ENCODE results near the gene ITPRID1.
"Not testable (repeated sequence)": the region's sequence is repeated elsewhere in the genome, so short reads cannot be mapped to it uniquely, and the experiment has no call there.

ITPRID1 gene

DNA sequence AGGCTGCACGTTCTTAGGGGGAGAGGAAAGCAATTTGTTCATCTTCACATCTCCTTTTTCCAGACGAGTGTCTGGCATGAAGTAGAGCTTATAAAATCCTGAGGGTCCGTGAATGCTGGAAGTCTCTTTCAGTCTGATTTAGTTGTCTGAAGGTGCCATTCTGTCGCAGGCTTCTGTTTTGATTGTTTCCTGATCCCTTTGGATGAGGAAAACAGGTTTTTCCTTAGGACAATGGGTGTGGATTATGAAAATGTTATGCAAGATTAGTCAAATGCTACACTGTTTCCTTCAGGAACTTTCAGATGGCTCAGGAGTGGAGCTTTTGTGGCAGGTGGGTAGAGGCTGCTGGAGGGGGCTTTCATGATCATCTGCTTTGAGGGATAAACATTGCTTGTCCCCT lies at the start of gene ITPRID1:
ITPRID1 (plus strand) TSS at position 301 of the 400 bp plus-strand sequence. CDS start 38,935 bp downstream, outside the sequence.
- no peak for DNase-seq (ENCODE audit: low read depth in 2 of 2, low spot score in 1 of 2)

DNA sequence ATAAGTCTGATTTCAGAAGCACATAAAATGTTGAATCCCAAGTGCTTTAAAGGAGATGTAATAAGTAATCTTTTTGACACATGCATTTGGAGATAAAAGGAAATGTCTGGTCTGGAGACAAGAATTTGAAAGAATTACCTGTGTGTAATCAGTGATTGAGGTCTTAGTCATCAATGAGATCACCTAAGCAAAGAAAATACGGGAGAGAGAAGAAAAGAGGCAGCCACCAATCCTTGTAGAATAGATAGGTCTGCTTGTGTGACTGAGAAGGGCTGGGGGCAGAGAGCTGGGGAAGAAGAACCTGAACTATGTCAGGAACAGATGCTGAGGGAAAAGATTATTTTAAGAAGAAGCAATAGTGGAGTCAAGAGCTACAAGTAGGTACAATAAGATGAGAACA lies 49.3 kb upstream of the ITPRID1 start:
- DNase-seq (ENCODE audit: low read depth in 2 of 2, low spot score in 1 of 2): no peak

- DNase-seq (ENCODE audit: low read depth in 2 of 2, low spot score in 1 of 2): no peak
These were observed 48.6 kb upstream of the ITPRID1 start for GRCh38 chr7:31465285-31465684.

GRCh38 chr7:31466036-31466435 lies 47.9 kb upstream of the ITPRID1 start:
- DNase-seq (ENCODE audit: low read depth in 2 of 2, low spot score in 1 of 2): no peak

DNA sequence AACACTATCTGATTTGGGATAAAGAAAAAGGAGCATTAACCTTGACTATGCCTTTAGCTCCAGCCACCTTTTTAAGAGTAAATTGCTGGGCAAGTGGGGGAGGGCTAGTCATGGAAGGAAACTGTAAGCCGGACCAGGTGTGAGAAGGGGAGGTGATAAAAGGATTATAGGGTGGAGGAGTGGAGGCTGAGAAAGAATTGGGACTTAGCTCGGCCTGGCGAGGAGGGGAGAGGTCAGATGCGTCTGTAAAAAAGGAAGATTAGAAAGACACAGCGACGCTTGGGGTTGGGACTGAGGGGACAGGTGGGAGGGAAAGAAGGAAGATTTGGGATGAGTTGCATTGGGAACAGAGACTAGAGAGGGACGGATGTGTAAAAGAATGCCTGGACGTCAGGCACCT lies 43.0 kb upstream of the ITPRID1 start:
- DNase-seq (ENCODE audit: low read depth in 2 of 2, low spot score in 1 of 2): not testable (repeated sequence)

DNA sequence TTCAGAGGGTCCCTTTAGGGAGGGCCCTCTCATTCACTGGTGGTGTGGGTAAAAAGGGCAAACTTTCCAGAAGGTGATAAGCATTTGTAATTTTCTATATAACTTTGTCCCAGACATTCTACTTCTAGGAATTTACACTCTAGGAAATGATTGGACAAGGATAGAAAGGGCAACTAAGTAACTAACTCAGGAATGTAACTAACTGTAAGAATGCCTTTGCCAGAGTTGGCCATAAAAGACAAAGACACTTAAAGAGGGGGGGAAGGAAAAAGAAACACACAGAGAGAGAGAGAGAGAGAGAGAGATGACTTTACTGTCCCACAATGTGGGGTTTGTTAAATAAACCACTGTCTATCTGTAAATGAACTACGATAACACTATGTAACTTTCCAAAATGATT lies 38.5 kb upstream of the ITPRID1 start:
- DNase-seq (ENCODE audit: low read depth in 2 of 2, low spot score in 1 of 2): no peak

- DNase-seq (ENCODE audit: low read depth in 2 of 2, low spot score in 1 of 2): no peak
These were observed 37.7 kb upstream of the ITPRID1 start for GRCh38 chr7:31476073-31476745.

DNA sequence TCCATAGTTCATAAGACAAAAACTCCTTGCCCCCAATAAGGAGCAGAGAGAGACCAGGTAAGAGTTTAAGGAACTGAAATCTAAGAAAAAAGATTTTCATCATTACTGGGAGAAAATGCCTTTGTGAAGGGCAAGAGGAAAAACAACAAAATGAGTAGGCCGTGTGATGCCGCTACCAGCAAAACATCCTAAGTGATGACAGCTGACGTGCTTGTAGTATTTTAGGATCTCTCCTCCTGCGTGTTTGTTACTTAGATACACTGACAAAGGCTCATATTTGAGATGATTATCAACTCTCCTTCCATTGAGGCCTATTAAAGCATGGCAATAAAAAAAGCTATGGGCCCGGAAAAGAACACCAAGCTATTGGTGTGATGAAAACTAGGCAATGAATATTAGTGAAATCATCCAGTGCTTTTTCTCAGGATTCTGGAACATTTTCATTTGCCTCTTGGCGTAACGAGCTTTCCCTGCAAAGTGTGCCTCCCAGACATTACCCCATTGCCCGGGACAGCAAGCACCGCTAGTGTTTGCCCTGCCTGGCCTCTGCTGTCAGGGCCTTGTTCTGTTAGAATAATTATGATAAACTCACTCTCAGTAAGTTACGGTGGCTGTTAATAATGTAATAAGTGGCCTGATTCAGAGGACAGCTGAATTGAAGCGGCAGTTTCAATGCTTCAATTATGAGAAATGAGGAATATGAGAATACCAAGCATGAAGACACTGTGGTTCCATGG lies 36.8 kb upstream of the ITPRID1 start:
- DNase-seq (ENCODE audit: low read depth in 2 of 2, low spot score in 1 of 2): no peak

DNA sequence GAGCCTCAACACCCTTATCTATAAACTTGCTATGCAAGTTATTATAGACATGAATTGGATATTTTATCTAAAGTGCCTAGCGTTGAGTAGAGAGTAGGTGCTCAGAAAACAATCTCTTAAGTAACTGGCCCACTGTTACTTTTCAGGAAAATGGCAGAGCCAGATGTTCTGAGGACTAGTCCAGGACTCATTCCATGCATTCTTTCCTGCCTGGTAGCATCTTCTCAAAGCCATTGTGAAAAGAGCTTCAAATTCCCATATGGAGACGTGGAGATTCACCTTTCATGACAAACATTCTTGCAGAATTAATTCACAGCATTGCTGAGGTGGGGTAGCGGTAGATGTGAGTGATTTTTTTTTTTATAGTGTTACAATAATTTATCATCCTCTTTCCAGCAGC lies 35.9 kb upstream of the ITPRID1 start:
- DNase-seq (ENCODE audit: low read depth in 2 of 2, low spot score in 1 of 2): no peak

DNA sequence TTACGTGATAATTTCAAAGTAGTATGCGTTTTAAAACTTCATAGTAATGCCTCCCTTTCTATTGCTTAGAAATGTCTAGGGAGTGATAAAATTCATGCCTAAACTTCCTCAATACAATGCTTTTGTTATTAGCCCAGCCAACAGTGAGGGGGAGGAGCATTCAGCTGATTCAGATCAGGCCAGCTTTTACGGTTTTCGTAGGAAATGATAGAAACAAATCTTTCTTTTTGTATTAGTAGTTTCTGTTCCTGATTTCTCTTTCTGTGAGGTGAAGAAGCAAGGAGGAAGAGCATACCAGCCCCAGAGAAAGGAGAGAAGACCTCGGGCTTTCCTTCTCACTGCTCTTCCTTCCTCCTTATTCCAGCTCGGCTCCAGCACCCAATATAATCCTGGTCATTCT lies 35.2 kb upstream of the ITPRID1 start:
- DNase-seq (ENCODE audit: low read depth in 2 of 2, low spot score in 1 of 2): no peak

DNA sequence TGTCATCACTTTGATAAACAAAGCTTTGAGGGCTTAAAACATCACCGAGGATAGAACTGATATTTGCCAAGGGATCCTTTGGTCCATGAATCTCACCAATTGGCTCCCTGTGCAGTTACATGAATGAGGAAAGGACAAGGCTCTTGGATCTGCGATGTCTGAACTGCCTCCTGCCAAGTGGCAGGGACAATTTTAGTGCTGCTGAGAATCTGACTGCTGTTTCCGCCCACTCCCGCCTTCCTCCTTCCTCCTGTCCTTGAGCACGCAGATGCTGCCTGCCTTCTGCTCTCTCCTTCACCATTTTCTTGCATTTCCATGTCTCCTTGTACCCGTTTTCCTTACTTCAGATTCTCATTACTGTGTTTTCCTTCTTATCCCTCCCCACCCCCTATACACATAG lies 26.8 kb upstream of the ITPRID1 start:
- no peak for DNase-seq (ENCODE audit: low read depth in 2 of 2, low spot score in 1 of 2)

DNA sequence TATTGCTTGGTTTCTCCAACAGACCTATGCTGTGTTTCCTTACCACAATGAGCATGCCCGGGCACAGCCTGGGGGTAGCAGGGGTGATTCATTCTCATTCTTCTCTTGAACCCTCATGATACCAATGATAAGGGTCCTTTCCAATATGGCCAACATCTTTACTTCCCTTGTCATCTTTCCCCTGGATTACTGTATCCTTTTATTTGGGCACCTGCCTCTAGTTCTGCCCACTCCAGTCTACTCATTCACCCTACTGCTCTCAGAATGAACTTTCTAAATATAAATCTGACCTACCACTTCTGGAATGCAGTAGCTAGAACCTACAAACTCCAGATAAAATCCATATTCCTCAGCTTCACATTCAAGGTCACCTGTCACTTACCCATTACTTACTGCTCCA lies 26.4 kb upstream of the ITPRID1 start:
- DNase-seq (ENCODE audit: low read depth in 2 of 2, low spot score in 1 of 2): no peak

GRCh38 chr7:31488562-31489203 lies 25.2 kb upstream of the ITPRID1 start:
- DNase-seq (ENCODE audit: low read depth in 2 of 2, low spot score in 1 of 2): no peak

DNA sequence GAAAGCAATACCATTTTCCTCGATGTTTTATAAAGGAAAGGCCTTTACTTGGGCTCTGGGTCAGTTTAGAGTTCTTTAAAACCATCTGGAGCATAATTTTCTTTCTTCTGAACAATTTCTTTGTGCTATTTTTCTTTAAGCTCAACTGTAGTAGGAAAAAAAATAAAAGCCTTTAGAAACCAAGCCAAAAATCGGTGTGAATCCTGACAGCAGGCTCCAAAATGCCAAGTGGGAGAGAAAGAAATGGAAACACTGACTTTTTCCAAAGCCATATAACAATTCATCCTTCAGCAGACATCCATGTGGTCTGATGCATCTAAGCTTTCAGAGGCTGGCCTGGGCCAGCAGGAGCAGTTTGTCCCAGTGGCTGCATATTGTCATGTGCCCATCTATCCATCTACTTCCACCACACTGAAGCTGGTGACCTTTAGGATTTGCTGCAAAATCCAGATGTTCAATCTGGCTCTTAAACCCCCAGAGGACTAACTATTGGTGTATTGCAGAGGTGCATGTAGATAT lies 23.0 kb upstream of the ITPRID1 start:
- DNase-seq (ENCODE audit: low read depth in 2 of 2, low spot score in 1 of 2): no peak

DNA sequence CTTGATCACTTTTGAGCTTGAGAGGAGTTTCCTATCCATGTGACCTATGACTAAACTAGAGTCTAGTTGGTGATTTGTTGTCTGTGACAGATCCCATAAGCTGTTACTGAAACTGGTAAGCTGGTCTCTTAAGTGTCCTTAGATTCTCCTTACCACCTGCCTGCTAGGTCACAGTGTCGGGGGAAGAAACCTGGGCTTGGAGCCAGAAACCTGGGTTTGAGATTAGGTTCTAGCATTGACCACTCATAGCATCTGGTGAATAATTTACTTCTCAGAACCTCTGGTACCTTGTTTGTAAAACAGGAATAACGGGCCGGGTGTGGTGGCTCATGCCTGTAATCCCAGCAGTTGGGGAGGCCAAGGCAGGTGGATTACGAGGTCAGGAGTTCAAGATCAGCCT lies 21.8 kb upstream of the ITPRID1 start:
- DNase-seq (ENCODE audit: low read depth in 2 of 2, low spot score in 1 of 2): no peak

- DNase-seq (ENCODE audit: low read depth in 2 of 2, low spot score in 1 of 2): no peak
These were observed 20.1 kb upstream of the ITPRID1 start for GRCh38 chr7:31493714-31494181.

GRCh38 chr7:31494421-31494820 lies 19.5 kb upstream of the ITPRID1 start:
- DNase-seq (ENCODE audit: low read depth in 2 of 2, low spot score in 1 of 2): no peak

DNA sequence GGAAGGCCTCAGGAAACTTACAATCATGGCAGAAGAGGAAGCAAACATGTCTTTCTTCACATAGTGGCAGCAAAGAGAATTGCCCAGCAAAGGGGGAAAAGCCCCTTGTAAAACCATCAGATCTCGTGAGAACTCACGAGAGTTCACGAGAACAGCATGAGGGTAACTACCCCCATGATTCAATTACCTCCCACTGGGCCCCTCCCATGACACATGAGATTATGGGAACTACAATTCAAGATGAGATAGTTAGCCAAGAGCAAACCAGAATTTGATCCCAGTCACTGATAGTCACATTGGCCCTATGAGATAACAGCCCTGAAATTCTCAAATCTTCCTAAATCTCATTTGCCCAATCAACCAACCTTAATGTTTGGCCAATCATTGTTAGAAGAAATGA lies 18.2 kb upstream of the ITPRID1 start:
- DNase-seq (ENCODE audit: low read depth in 2 of 2, low spot score in 1 of 2): no peak

DNA sequence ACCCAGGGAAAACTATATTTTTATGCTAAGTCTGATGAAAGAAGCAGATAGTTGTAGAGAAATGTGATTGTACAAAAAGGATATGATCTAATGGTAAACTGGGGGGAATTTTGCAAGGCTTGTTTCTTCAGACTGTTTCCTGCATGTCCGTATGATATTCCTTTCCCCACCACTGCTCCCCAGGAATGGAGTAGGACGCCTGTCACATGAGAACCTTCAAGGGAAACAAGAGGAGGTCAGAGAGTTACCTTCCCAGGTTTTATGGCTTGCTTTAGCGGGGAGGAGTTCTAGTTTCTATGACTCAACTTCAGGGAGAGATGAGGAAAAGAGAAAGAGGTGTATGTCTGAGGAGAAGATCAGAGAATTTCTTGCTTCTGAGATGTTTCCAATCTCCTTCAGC lies 16.4 kb upstream of the ITPRID1 start:
- no peak for DNase-seq (ENCODE audit: low read depth in 2 of 2, low spot score in 1 of 2)

DNA sequence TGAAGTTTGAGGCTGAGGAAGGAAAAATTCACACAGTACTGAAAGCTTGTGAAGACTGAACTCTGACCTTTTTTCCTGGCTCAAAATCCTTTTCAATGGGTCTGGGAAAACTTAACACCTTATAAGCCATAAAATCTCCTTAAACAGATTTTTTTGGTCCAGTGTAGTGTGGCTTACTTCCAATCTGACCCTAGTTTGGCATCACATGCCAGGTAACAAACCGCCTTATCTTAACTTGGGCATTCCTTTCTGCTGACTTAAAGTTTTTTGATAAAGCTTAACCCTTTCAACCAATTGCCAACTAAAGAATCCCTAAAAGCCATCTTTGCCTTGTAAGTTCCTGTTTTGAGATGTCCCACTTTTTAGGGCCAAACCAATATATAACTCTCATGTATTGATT lies 13.2 kb upstream of the ITPRID1 start:
- no peak for DNase-seq (ENCODE audit: low read depth in 2 of 2, low spot score in 1 of 2)

DNA sequence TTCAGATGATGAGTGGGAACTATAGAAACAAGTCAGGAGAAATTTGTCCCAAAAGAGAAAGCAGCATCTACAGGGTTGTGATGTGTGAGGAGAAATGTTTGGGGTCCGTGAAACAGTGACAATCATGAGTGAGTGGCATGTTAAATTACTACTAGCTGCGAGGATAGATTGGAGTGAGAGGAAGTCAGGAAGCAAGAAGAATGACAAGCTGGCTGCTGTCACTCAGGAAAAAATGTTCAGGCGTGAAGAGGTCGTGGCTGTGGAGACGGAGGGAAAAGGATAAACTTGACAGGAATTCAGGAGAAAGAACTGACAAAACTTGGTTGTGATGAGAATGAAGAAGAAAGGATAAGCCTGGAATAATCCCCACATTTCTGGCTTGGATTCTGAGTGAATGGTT lies 5.1 kb upstream of the ITPRID1 start:
- DNase-seq (ENCODE audit: low read depth in 2 of 2, low spot score in 1 of 2): no peak

GRCh38 chr7:31512166-31512565 lies 1.7 kb upstream of the ITPRID1 start:
- DNase-seq (ENCODE audit: low read depth in 2 of 2, low spot score in 1 of 2): no peak
